Measurements from ENCODE around the gene MMD.

GRCh38 chr17:55345132-55345531, 76.5 kb downstream of the MMD start:
- TF ChIP-seq, protein P1, sequence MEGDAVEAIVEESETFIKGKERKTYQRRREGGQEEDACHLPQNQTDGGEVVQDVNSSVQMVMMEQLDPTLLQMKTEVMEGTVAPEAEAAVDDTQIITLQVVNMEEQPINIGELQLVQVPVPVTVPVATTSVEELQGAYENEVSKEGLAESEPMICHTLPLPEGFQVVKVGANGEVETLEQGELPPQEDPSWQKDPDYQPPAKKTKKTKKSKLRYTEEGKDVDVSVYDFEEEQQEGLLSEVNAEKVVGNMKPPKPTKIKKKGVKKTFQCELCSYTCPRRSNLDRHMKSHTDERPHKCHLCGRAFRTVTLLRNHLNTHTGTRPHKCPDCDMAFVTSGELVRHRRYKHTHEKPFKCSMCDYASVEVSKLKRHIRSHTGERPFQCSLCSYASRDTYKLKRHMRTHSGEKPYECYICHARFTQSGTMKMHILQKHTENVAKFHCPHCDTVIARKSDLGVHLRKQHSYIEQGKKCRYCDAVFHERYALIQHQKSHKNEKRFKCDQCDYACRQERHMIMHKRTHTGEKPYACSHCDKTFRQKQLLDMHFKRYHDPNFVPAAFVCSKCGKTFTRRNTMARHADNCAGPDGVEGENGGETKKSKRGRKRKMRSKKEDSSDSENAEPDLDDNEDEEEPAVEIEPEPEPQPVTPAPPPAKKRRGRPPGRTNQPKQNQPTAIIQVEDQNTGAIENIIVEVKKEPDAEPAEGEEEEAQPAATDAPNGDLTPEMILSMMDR (IDR thresholded peaks at IDR 0.05; ENCODE audit: poor library complexity, severe bottlenecking): no peak
- no peak for TF ChIP-seq SMC3 (conservative IDR thresholded peaks at IDR 0.05; ENCODE audit: poor library complexity)
